Measurements from ENCODE around the gene ZNF343.

DNA sequence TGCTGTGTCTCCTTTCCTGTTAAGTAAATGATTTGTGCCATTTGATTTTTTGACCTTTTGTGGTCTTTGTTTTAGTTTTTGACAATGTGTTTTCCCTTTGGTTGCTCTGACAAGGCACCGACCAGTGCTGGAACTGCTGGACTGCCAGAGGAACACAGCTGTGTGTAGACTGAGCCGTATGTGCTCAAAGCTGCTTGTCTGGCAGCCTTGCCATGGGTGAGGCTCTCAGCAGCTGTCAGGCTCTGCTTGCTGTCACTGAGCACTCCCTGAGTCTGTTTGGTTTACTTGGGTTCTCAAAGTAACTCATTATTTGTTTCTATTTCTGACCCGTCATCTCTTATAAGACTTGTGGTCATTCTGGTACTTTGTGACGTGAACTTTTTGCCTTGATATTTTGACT lies 23.1 kb downstream of the ZNF343 start:
- no peak for TF ChIP-seq EZH2 (IDR thresholded peaks at IDR 0.05; ENCODE audit: borderline replicate concordance, insufficient read depth, low read depth, low read length, poor library complexity, severe bottlenecking)
- TF ChIP-seq, protein P1, sequence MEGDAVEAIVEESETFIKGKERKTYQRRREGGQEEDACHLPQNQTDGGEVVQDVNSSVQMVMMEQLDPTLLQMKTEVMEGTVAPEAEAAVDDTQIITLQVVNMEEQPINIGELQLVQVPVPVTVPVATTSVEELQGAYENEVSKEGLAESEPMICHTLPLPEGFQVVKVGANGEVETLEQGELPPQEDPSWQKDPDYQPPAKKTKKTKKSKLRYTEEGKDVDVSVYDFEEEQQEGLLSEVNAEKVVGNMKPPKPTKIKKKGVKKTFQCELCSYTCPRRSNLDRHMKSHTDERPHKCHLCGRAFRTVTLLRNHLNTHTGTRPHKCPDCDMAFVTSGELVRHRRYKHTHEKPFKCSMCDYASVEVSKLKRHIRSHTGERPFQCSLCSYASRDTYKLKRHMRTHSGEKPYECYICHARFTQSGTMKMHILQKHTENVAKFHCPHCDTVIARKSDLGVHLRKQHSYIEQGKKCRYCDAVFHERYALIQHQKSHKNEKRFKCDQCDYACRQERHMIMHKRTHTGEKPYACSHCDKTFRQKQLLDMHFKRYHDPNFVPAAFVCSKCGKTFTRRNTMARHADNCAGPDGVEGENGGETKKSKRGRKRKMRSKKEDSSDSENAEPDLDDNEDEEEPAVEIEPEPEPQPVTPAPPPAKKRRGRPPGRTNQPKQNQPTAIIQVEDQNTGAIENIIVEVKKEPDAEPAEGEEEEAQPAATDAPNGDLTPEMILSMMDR (IDR thresholded peaks at IDR 0.05) = no peak
